ENCODE results near the gene OR52N5. TPM values are rescaled to one million over a fixed set of nuclear protein-coding genes. Genes with fewer than 3 reads are reported as not detected.

The OR52N5 gene
- total and polyA plus RNA-seq, 9 of the 15 experiments (the other 6 are each of a cell fraction or from before 2014, with no cell fraction given) = not detected

GRCh38 chr11:5746614-5747013, 36.5 kb downstream of the OR52N5 start:
- H4K20me1 ChIP-seq (replicated peaks; ENCODE audit: control insufficient read depth, insufficient read depth, low read length) = no peaks in the 10 kb centered on the region
- no peaks in the 10 kb centered on the region for H3K9me1 ChIP-seq (ENCODE audit: control insufficient read depth, insufficient read depth, low read length)
- DNase-seq (ENCODE audit: extremely low read depth in 1 of 4, low spot score in 3 of 4) (no peak), ATAC-seq (no peak), FAIRE-seq (no peak)
- no peak overlapping the region for H2AFZ ChIP-seq (ENCODE audit: low read depth, low read length)
- BruUV-seq (replicated peaks) = no TSS peak
- CTCF ChIA-PET (ENCODE audit: low intra/inter-chr PET ratio) = no interaction called here
- in situ Hi-C loops (cut with MboI) (no loop called here), intact Hi-C loops (cut with micrococcal nuclease) (no loop called here)
- no peaks in the 10 kb centered on the region for H3K79me2 ChIP-seq (ENCODE audit: control insufficient read depth, insufficient read depth, low read length)
- H3K36me3 ChIP-seq (ENCODE audit: control insufficient read depth, insufficient read depth, low read length) = no peaks in the 10 kb centered on the region
- no peak overlapping the region for H3K4me2 ChIP-seq (ENCODE audit: insufficient read depth, low read length)
- no peaks in the 10 kb centered on the region for H3K27me3 ChIP-seq (ENCODE audit: control insufficient read depth in 2 of 2, insufficient read depth in 2 of 2, low read length in 2 of 2)
- 0 out of 2 replicates have a peak, but pooled peaks cover under 1% of the 10 kb centered on the region for H3K9me3 ChIP-seq (replicated peaks; ENCODE audit: control insufficient read depth, insufficient read depth, low read depth, low read length)
- no peak overlapping the region for H3K4me3 ChIP-seq
- H3K27ac ChIP-seq (ENCODE audit: extremely low read depth, low read depth, low read length) = no peak overlapping the region
- 0% methylated on average over 3 of the region's 3 CpGs for WGBS (ENCODE audit: insufficient coverage, low coverage, missing lambda C conversion rate)
- no peak overlapping the region for H3K9ac ChIP-seq (ENCODE audit: insufficient read depth in 1 of 2, low read depth in 2 of 2, low read length in 2 of 2)
- POLR2A ChIA-PET = no interaction called here
- H3K4me1 ChIP-seq (replicated peaks in 1 of 2; ENCODE audit: control insufficient read depth in 2 of 2, insufficient read depth in 2 of 2, low read length in 2 of 2) = no peaks in the 10 kb centered on the region
- no peak for TF ChIP-seq POLR2B (IDR thresholded peaks at IDR 0.05; ENCODE audit: low read depth, partially characterized antibody)
- TF ChIP-seq ILK (tag; IDR thresholded peaks at IDR 0.05; ENCODE audit: borderline replicate concordance, low read depth) = no peak
- no peak for TF ChIP-seq JUN (IDR thresholded peaks at IDR 0.05; ENCODE audit: borderline replicate concordance, low read depth, low read length)
- TF ChIP-seq JUN (CRISPR knock-in tag; IDR thresholded peaks at IDR 0.05; ENCODE audit: borderline replicate concordance) = no peak
- no peak for TF ChIP-seq PBX2 (CRISPR knock-in tag; IDR thresholded peaks at IDR 0.05; ENCODE audit: low read depth)
- TF ChIP-seq PBX2 (tag; conservative IDR thresholded peaks at IDR 0.05; ENCODE audit: low read depth) = no peak
- no peak for TF ChIP-seq PHF21A (IDR thresholded peaks at IDR 0.05; ENCODE audit: borderline replicate concordance, low read depth)
- TF ChIP-seq ZNF224 (CRISPR knock-in tag; IDR thresholded peaks at IDR 0.05) = no peak
- no peak for TF ChIP-seq HDAC3 (IDR thresholded peaks at IDR 0.05; ENCODE audit: borderline replicate concordance, partially characterized antibody)
- TF ChIP-seq TFE3 (CRISPR knock-in tag; IDR thresholded peaks at IDR 0.05) = no peak
- TF ChIP-seq ZNF586 (CRISPR knock-in tag; conservative IDR thresholded peaks at IDR 0.05) = no peak
- TF ChIP-seq ZBTB9 (CRISPR knock-in tag; IDR thresholded peaks at IDR 0.05) = no peak
- TF ChIP-seq, protein P1, sequence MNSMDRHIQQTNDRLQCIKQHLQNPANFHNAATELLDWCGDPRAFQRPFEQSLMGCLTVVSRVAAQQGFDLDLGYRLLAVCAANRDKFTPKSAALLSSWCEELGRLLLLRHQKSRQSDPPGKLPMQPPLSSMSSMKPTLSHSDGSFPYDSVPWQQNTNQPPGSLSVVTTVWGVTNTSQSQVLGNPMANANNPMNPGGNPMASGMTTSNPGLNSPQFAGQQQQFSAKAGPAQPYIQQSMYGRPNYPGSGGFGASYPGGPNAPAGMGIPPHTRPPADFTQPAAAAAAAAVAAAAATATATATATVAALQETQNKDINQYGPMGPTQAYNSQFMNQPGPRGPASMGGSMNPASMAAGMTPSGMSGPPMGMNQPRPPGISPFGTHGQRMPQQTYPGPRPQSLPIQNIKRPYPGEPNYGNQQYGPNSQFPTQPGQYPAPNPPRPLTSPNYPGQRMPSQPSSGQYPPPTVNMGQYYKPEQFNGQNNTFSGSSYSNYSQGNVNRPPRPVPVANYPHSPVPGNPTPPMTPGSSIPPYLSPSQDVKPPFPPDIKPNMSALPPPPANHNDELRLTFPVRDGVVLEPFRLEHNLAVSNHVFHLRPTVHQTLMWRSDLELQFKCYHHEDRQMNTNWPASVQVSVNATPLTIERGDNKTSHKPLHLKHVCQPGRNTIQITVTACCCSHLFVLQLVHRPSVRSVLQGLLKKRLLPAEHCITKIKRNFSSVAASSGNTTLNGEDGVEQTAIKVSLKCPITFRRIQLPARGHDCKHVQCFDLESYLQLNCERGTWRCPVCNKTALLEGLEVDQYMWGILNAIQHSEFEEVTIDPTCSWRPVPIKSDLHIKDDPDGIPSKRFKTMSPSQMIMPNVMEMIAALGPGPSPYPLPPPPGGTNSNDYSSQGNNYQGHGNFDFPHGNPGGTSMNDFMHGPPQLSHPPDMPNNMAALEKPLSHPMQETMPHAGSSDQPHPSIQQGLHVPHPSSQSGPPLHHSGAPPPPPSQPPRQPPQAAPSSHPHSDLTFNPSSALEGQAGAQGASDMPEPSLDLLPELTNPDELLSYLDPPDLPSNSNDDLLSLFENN (IDR thresholded peaks at IDR 0.05; ENCODE audit: low read depth in 2 of 2, low read length in 2 of 2) = no peak

Measured in K562 (cell line).